OCI-LY1 (cell line): ENCODE results near the gene TGFB2.

ENCODE experiments used
- H2AFZ ChIP-seq: fragments of 200-600 bp; sonication (generic), shearing (Covaris generic); 2 replicates; pipeline ENCODE4 v1.6.0; 2014; ENCODE audit warnings: antibody characterized with exemption, mild to moderate bottlenecking, low read length
- H3F3A ChIP-seq: fragments of 200-600 bp; sonication (generic), shearing (Covaris generic); 2 replicates; pipeline ENCODE4 v1.6.0; 2014; ENCODE audit warnings: mild to moderate bottlenecking, antibody characterized with exemption, low read length, moderate library complexity; ENCODE audit not compliant: insufficient read depth
- H3K27ac ChIP-seq: fragments of 200-600 bp; sonication (generic); 2 replicates; pipeline ENCODE4 v1.5.1; 2014; ENCODE audit warnings: low read length, mixed run types, mild to moderate bottlenecking, low read depth; ENCODE audit not compliant: poor library complexity, severe bottlenecking
- H3K27me3 ChIP-seq: fragments of 200-600 bp; sonication (generic); 2 replicates; pipeline ENCODE4 v1.6.0; 2014; ENCODE audit warnings: antibody characterized with exemption, mild to moderate bottlenecking, low read length, moderate library complexity; ENCODE audit not compliant: insufficient read depth
- H3K36me3 ChIP-seq: fragments of 200-600 bp; sonication (generic); 2 replicates; pipeline ENCODE4 v1.6.1; 2014; ENCODE audit warnings: mild to moderate bottlenecking, antibody characterized with exemption, low read length, moderate library complexity, mixed read lengths; ENCODE audit not compliant: insufficient read depth
- H3K4me1 ChIP-seq: fragments of 200-600 bp; sonication (generic); 2 replicates; pipeline ENCODE4 v1.5.1; 2014; ENCODE audit warnings: mild to moderate bottlenecking, low read length, moderate library complexity; ENCODE audit not compliant: insufficient read depth, severe bottlenecking
- H3K4me2 ChIP-seq: fragments of 200-600 bp; sonication (generic), shearing (Covaris generic); 2 replicates; pipeline ENCODE4 v1.6.1; 2014; ENCODE audit warnings: low read length
- H3K4me3 ChIP-seq: fragments of 200-600 bp; sonication (generic); 2 replicates; pipeline ENCODE4 v1.5.1; 2014; ENCODE audit warnings: low read length, low read depth, mild to moderate bottlenecking, mixed read lengths; ENCODE audit not compliant: poor library complexity, severe bottlenecking
- H3K79me2 ChIP-seq: fragments of 200-600 bp; shearing (Covaris generic); 2 replicates; pipeline ENCODE4 v1.6.1; 2016; ENCODE audit warnings: mixed run types, low read length, mixed read lengths; ENCODE audit not compliant: insufficient read depth
- H3K9ac ChIP-seq: fragments of 200-600 bp; sonication (generic), shearing (Covaris generic); 2 replicates; pipeline ENCODE4 v1.6.1; 2014; ENCODE audit warnings: mild to moderate bottlenecking, low read length, mixed read lengths
- H3K9me2 ChIP-seq: fragments of 200-600 bp; sonication (generic), shearing (Covaris generic); 2 replicates; pipeline ENCODE4 v1.6.1; 2014; ENCODE audit warnings: low read depth, mild to moderate bottlenecking, low read length, mixed read lengths
- H3K9me3 ChIP-seq: fragments of 200-600 bp; shearing (Covaris generic); 2 replicates; pipeline ENCODE4 v1.6.1; 2014; ENCODE audit warnings: low read length, mixed read lengths
- H4K20me1 ChIP-seq: fragments of 200-600 bp; sonication (generic), shearing (Covaris generic); 2 replicates; pipeline ENCODE4 v1.6.0; 2016; ENCODE audit warnings: mild to moderate bottlenecking, low read length; ENCODE audit not compliant: insufficient read depth
- EZH2 ChIP-seq: fragments of 200-600 bp; sonication (generic), shearing (Covaris generic); IDR thresholded peaks from 2 replicates; pipeline ENCODE4 v1.8.0; 2017; ENCODE audit warnings: borderline replicate concordance, mixed run types, mild to moderate bottlenecking, antibody characterized with exemption, low read length, moderate library complexity, mixed read lengths
- TF ChIP-seq, protein P1 (sequence below): fragments of 200-600 bp; sonication (generic), shearing (Covaris generic); IDR thresholded peaks from 2 replicates; pipeline ENCODE4 v1.5.1; 2017; ENCODE audit warnings: mild to moderate bottlenecking, antibody characterized with exemption, low read length, moderate library complexity, mixed read lengths

Gene TGFB2

DNA sequence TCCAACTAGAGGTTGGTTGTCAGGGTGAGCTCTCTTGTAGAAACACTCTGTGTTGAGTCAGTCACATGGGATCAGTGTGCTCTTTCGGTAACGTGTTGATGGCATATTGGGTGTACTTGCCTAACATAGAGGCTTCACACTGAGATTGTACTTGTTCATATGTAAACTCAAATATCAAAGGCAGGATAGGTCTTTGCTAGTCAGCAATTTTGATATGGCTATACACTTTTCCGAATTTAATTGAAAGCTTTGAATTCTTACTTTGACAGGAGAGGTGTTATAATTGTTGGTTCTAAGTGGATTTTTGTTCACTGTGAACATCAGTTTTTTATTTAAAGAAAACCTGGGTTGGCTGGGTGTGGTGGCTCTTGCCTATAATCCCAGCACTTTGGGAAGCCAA is 16.4 kb upstream of the TGFB2 start:
- no peaks in the 10 kb centered on the region for H3F3A ChIP-seq
- H3K79me2 ChIP-seq: no peaks in the 10 kb centered on the region
- H3K27ac ChIP-seq: no peak overlapping the region
- no peak overlapping the region for H3K9ac ChIP-seq
- no peaks in the 10 kb centered on the region for H3K4me1 ChIP-seq
- H3K36me3 ChIP-seq: peaks cover 9% of the 10 kb centered on the region
- no peaks in the 10 kb centered on the region for H3K9me3 ChIP-seq
- H2AFZ ChIP-seq: no peak overlapping the region
- H3K4me3 ChIP-seq: no peak overlapping the region
- TF ChIP-seq, protein P1, sequence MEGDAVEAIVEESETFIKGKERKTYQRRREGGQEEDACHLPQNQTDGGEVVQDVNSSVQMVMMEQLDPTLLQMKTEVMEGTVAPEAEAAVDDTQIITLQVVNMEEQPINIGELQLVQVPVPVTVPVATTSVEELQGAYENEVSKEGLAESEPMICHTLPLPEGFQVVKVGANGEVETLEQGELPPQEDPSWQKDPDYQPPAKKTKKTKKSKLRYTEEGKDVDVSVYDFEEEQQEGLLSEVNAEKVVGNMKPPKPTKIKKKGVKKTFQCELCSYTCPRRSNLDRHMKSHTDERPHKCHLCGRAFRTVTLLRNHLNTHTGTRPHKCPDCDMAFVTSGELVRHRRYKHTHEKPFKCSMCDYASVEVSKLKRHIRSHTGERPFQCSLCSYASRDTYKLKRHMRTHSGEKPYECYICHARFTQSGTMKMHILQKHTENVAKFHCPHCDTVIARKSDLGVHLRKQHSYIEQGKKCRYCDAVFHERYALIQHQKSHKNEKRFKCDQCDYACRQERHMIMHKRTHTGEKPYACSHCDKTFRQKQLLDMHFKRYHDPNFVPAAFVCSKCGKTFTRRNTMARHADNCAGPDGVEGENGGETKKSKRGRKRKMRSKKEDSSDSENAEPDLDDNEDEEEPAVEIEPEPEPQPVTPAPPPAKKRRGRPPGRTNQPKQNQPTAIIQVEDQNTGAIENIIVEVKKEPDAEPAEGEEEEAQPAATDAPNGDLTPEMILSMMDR: no peak
- TF ChIP-seq EZH2: no peak
- no peak overlapping the region for H3K4me2 ChIP-seq
- H3K9me2 ChIP-seq: no peaks in the 10 kb centered on the region
- no peaks in the 10 kb centered on the region for H3K27me3 ChIP-seq
- H4K20me1 ChIP-seq: no peaks in the 10 kb centered on the region

DNA sequence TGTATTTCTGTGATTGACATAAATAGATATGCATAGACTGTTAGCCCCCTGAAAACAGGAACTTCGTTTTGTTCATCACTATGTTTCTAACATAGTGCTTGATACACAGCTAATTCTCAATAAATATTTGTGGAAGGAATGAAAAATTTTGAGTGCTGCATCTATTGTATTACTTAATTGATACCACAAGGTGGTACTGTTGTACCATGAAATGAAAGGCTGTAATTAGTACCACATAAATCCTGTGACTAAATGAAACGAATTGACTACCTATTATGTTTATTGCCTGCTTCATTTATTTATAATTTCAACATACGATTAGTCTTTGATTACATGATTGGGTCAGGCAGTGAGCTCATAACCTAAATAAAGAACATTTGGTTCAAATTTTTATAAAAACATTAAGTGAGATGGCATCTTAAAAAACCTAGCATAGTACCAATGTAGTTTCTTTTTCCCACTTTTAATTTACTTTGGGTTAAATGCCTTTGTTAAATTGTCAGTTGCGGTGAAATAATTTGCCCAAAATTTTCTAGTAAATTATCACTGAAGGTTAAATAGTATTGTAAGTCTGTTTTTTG is 15.0 kb upstream of the TGFB2 start:
- Histone ChIP-seq H4K20me1 (no peaks in the 10 kb centered on the region), H3K79me2 (no peaks in the 10 kb centered on the region), H3K9ac (no peak overlapping the region), H3K36me3 (peaks cover 14% of the 10 kb centered on the region; the same call in 1 of the 2 replicates), H2AFZ (no peak overlapping the region), H3K4me2 (no peak overlapping the region), H3K27me3 (no peaks in the 10 kb centered on the region), H3K4me1 (no peaks in the 10 kb centered on the region), H3K4me3 (no peak overlapping the region), H3K9me3 (no peaks in the 10 kb centered on the region), H3F3A (no peaks in the 10 kb centered on the region), H3K27ac (no peak overlapping the region), H3K9me2 (no peaks in the 10 kb centered on the region)
- TF ChIP-seq EZH2: no peak
- TF ChIP-seq, protein P1: peak; percentile 69; the same call in 1 of the 2 replicates

DNA sequence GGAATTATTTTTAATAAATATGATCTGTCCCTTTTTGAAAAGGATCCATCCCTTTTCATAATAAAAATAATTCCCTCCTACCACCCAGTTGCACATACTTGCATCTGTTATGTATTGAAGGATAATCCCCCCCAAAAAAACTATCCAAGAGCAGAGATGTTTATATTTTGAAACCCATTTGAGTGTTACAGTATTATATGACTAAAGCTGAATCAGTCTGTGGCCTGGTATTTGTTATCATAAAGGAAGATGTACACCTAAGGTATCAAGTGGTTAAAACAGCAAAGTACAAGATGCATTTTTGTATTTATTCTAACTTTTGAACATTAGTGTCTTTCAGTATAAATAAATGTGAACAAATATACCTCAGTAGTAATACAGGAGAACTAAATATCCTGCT is 12.7 kb upstream of the TGFB2 start:
- Histone ChIP-seq H4K20me1 (no peaks in the 10 kb centered on the region), H3K9me2 (no peaks in the 10 kb centered on the region), H3K27ac (no peak overlapping the region), H3K36me3 (peaks cover 14% of the 10 kb centered on the region; the same call in 1 of the 2 replicates), H3K4me3 (no peak overlapping the region), H3K4me2 (no peak overlapping the region), H3F3A (no peaks in the 10 kb centered on the region), H2AFZ (no peak overlapping the region), H3K79me2 (no peaks in the 10 kb centered on the region), H3K27me3 (no peaks in the 10 kb centered on the region), H3K4me1 (no peaks in the 10 kb centered on the region), H3K9ac (no peak overlapping the region), H3K9me3 (no peaks in the 10 kb centered on the region)
- TF ChIP-seq EZH2: no peak
- TF ChIP-seq, protein P1: no peak
